Activated CD4-positive, CD25-positive, alpha-beta regulatory T cell treated with anti-CD3 and anti-CD28 coated beads, Interleukin-2, amount 50 U/mL, for 16 hours (primary cell): ENCODE results near the gene FNDC3B.

Experiments used
- DNase-seq: peaks from one replicate; pipeline ENCODE4 v3.0.0-alpha.2; 2020; ENCODE audit warnings: low read depth, low spot score

Gene FNDC3B

GRCh38 chr3:172073262-172073915 lies 34.0 kb downstream of the FNDC3B start:
- DNase-seq, result no peak

- DNase-seq, result no peak
Observed at GRCh38 chr3:172074032-172074431, 34.7 kb downstream of the FNDC3B start.

GRCh38 chr3:172074586-172074985 lies 35.2 kb downstream of the FNDC3B start:
- no peak for DNase-seq

- no peak for DNase-seq
Observed at GRCh38 chr3:172076212-172076611, 36.8 kb downstream of the FNDC3B start.

- DNase-seq, result no peak
Observed at GRCh38 chr3:172077197-172077757, 37.9 kb downstream of the FNDC3B start.

- no peak for DNase-seq
Observed at GRCh38 chr3:172078244-172078643, 38.9 kb downstream of the FNDC3B start.

- no peak for DNase-seq
Observed at GRCh38 chr3:172078721-172079120, 39.3 kb downstream of the FNDC3B start.

- DNase-seq, result no peak
Observed at GRCh38 chr3:172079326-172079976, 40.1 kb downstream of the FNDC3B start.

- DNase-seq, result no peak
Observed at GRCh38 chr3:172080503-172080902, 41.1 kb downstream of the FNDC3B start.

- no peak for DNase-seq
Observed at GRCh38 chr3:172082269-172082668, 42.9 kb downstream of the FNDC3B start.

- no peak for DNase-seq
Observed at GRCh38 chr3:172082820-172083513, 43.6 kb downstream of the FNDC3B start.

GRCh38 chr3:172083995-172084409 lies 44.6 kb downstream of the FNDC3B start:
- no peak for DNase-seq

GRCh38 chr3:172084871-172085556 lies 45.6 kb downstream of the FNDC3B start:
- no peak for DNase-seq

GRCh38 chr3:172085557-172085895 lies 46.1 kb downstream of the FNDC3B start:
- no peak for DNase-seq

- DNase-seq, result no peak
Observed at GRCh38 chr3:172086071-172086470, 46.7 kb downstream of the FNDC3B start.

GRCh38 chr3:172087198-172087597 lies 47.8 kb downstream of the FNDC3B start:
- DNase-seq, result no peak

- DNase-seq, result no peak
Observed at GRCh38 chr3:172087602-172088580, 48.5 kb downstream of the FNDC3B start.

- DNase-seq, result no peak
Observed at GRCh38 chr3:172089250-172089649, 49.9 kb downstream of the FNDC3B start.

GRCh38 chr3:172090035-172090434 lies 50.7 kb downstream of the FNDC3B start:
- no peak for DNase-seq

- DNase-seq, result no peak
Observed at GRCh38 chr3:172092658-172093057, 53.3 kb downstream of the FNDC3B start.
